ENCODE results near the gene DPY19L3.

DNA sequence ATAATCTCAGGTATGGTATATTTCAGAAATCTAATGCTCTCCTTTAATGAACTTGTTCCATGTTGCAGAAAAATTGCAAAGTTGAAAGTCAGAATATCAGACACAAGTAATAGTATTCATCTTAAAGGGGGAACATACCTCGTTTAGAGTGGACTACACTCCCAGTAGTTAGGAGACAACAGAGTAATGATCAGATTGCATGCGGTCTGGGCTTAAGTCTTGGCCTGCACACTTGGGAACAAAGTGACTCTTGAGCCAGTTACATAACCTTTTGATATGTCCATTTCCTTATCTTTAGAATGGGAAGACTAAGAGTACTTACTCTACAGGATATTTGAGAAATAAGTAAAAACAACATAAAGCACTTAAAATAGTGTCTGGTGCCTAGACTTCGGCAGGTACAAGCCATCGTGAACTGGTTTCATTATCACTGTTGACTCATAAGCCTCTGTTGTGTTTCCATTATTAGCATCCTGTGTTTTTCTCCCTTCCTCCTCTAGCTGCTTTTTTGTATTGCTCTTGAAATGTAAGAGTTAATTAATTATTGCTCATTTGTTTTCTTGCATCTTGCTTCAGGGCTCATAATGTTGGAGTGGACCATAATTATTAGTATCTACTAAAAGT, 53.0 kb downstream of the DPY19L3 start:
- TF ChIP-seq, protein P1, sequence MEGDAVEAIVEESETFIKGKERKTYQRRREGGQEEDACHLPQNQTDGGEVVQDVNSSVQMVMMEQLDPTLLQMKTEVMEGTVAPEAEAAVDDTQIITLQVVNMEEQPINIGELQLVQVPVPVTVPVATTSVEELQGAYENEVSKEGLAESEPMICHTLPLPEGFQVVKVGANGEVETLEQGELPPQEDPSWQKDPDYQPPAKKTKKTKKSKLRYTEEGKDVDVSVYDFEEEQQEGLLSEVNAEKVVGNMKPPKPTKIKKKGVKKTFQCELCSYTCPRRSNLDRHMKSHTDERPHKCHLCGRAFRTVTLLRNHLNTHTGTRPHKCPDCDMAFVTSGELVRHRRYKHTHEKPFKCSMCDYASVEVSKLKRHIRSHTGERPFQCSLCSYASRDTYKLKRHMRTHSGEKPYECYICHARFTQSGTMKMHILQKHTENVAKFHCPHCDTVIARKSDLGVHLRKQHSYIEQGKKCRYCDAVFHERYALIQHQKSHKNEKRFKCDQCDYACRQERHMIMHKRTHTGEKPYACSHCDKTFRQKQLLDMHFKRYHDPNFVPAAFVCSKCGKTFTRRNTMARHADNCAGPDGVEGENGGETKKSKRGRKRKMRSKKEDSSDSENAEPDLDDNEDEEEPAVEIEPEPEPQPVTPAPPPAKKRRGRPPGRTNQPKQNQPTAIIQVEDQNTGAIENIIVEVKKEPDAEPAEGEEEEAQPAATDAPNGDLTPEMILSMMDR (IDR thresholded peaks at IDR 0.05) = no peak
- no peak for TF ChIP-seq POLR2A (IDR thresholded peaks at IDR 0.05)

All from thyroid gland (tissue), 4 donors.